Ovary (tissue), 3 donors: Measurements from ENCODE around the gene BAIAP3.

Source experiments
- CTCF ChIP-seq, 3 donors: fragments of 450-650 bp in 2 of 3; fragments of 200-600 bp in 1 of 3; IDR thresholded peaks; one replicate each; pipeline versions ENCODE4 v1.5.1 to v1.8.0; 2016 to 2022; ENCODE audit warnings: antibody characterized with exemption in 3 of 3, mild to moderate bottlenecking in 1 of 3
- POLR2A ChIP-seq: fragments of 450-650 bp; IDR thresholded peaks from one replicate; pipeline ENCODE4 v1.6.1; 2017; ENCODE audit warnings: antibody characterized with exemption, mild to moderate bottlenecking, moderate library complexity
- donor health status: DM: no; HTN: no; CAD: no.

- no peak for TF ChIP-seq CTCF (IDR thresholded peaks at IDR 0.05)
- no peak for TF ChIP-seq POLR2A
These were observed 49.3 kb upstream of the BAIAP3 start for GRCh38 chr16:1283996-1284616.
